ENCODE measurements around the gene STXBP5.

The STXBP5 gene

DNA sequence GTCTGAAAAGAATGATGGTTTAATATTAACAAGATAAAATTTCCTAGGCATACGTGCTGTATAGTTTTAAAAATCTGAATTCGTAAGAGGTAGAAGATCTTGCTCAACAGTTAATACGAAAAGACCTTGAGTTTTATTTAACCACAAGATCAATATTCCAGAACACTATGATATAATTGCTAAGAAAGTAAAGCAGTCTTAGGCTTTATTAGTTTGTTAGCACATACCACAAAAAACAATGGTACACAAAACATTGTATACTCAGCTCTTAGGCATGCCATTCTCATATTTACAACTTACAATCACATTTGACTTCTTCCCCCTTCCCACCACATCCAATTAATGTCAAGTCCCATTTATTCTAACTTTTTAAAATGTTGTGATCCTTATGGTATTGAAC, 24.4 kb upstream of the STXBP5 start:
- H3K36me3 ChIP-seq (ENCODE audit: control insufficient read depth, insufficient read depth, low read length) = no peaks in the 10 kb centered on the region
- H3K9me3 ChIP-seq (ENCODE audit: control insufficient read depth, low read length) = no peaks in the 10 kb centered on the region
- WGBS, 2 experiments (ENCODE audit: insufficient coverage in 2 of 2) = no CpG with 5 or more reads among the region's 3 CpGs
- H3K4me1 ChIP-seq (ENCODE audit: control insufficient read depth, insufficient read depth, low read length, poor library complexity, severe bottlenecking) = no peaks in the 10 kb centered on the region
- no peak overlapping the region for H3K27ac ChIP-seq (ENCODE audit: low read depth, low read length, severe bottlenecking)
- H3K4me3 ChIP-seq (ENCODE audit: extremely low read depth, insufficient read depth, low read length, poor library complexity, severe bottlenecking) = no peak overlapping the region

DNA sequence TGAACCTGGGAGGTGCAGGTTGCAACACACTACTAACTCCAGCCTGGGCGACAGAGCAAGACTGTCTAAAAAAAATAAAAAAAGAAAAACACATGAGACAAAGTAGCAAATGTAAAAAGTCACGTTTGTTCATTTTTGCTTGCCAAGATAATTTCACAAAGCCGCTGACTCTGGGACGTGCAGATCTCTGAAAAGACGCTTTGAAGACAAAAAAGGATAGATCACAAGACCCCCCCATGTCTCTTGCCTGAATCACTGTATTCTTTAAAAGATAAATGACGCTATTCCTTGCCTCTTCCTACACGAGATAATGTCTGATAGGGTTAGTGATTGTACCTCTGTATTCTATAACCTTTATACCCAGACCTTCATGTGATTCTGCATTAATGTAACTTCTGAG, 23.3 kb upstream of the STXBP5 start:
- Histone ChIP-seq H3K9me3 (ENCODE audit: control insufficient read depth, low read length) (no peaks in the 10 kb centered on the region), H3K4me1 (ENCODE audit: control insufficient read depth, insufficient read depth, low read length, poor library complexity, severe bottlenecking) (no peaks in the 10 kb centered on the region), H3K4me3 (ENCODE audit: extremely low read depth, insufficient read depth, low read length, poor library complexity, severe bottlenecking) (no peak overlapping the region), H3K36me3 (ENCODE audit: control insufficient read depth, insufficient read depth, low read length) (no peaks in the 10 kb centered on the region), H3K27ac (ENCODE audit: low read depth, low read length, severe bottlenecking) (no peak overlapping the region)
- 91 to 95% methylated on average over 3 to 4 of the region's 7 CpGs for WGBS, 2 experiments (ENCODE audit: insufficient coverage in 2 of 2)

DNA sequence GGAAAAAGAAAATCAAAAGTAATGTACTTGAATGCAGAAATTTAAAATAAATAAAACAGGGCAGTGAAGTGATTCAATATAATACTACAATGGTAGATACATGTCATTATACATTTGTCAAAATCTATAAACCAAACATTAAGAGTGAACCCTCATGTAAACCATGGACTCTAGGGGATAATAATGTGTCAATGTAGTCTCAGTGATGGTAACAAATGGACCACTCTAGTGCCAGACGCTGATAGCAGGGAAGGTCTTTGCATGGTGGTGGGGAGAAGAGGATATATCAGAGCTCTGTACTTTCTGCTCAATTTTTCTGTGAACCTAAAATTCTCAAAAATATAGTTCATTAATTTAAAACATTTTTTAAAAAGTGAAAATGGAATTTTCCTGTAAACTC, 19.8 kb upstream of the STXBP5 start:
- Histone ChIP-seq H3K9me3 (ENCODE audit: control insufficient read depth, low read length) (no peaks in the 10 kb centered on the region), H3K4me3 (ENCODE audit: extremely low read depth, insufficient read depth, low read length, poor library complexity, severe bottlenecking) (no peak overlapping the region), H3K36me3 (ENCODE audit: control insufficient read depth, insufficient read depth, low read length) (no peaks in the 10 kb centered on the region), H3K4me1 (ENCODE audit: control insufficient read depth, insufficient read depth, low read length, poor library complexity, severe bottlenecking) (no peaks in the 10 kb centered on the region), H3K27ac (ENCODE audit: low read depth, low read length, severe bottlenecking) (no peak overlapping the region)
- no CpG with 5 or more reads among the region's 1 CpG for WGBS, 2 experiments (ENCODE audit: insufficient coverage in 2 of 2)

DNA sequence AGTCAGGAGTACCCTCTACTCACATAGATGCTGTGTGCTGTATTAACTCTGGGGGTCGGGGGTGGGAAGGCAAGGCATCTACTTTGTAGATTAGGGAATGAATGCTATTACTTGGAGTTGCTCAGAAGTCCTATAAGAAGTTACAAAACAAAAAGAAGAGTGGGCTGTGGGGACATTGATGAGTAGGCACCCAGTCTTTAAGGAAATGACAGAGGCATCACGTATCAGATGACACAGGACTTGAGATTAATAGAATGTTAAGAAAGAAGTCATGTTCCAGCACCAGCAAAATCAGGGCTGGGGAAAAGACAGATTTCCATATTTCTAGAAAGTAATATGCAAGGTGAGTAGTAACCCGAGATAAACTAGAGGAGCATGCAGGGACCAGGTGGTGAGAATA, 19.0 kb upstream of the STXBP5 start:
- Histone ChIP-seq H3K9me3 (ENCODE audit: control insufficient read depth, low read length) (no peaks in the 10 kb centered on the region), H3K27ac (ENCODE audit: low read depth, low read length, severe bottlenecking) (no peak overlapping the region), H3K4me1 (ENCODE audit: control insufficient read depth, insufficient read depth, low read length, poor library complexity, severe bottlenecking) (no peaks in the 10 kb centered on the region), H3K36me3 (ENCODE audit: control insufficient read depth, insufficient read depth, low read length) (no peaks in the 10 kb centered on the region), H3K4me3 (ENCODE audit: extremely low read depth, insufficient read depth, low read length, poor library complexity, severe bottlenecking) (no peak overlapping the region)
- 63 to 93% methylated on average over 2 to 3 of the region's 3 CpGs for WGBS, 2 experiments (ENCODE audit: insufficient coverage in 2 of 2)

DNA sequence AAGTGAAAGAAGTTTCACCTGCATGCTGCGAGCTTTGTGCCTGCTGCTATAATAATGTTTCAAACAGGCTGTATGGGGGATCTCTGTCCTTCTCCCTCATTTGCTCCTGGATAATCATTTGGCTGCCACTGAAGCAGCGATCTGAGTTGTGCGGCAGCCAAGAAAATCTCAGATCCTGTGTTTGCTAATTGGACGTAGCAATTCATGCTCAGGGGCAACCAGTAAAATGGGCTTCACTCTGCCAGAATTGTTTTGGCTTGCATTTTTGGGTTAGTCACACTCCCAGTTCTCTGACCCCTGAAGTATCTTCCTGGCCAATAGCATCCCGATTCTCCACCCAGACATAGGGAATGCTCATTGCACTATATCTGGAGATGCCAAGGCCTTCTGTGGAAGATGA, 13.7 kb upstream of the STXBP5 start:
- Histone ChIP-seq H3K36me3 (ENCODE audit: control insufficient read depth, insufficient read depth, low read length) (no peaks in the 10 kb centered on the region), H3K27ac (ENCODE audit: low read depth, low read length, severe bottlenecking) (no peak overlapping the region), H3K4me3 (ENCODE audit: extremely low read depth, insufficient read depth, low read length, poor library complexity, severe bottlenecking) (no peak overlapping the region), H3K9me3 (ENCODE audit: control insufficient read depth, low read length) (no peaks in the 10 kb centered on the region), H3K4me1 (ENCODE audit: control insufficient read depth, insufficient read depth, low read length, poor library complexity, severe bottlenecking) (no peaks in the 10 kb centered on the region)
- WGBS, 2 experiments (ENCODE audit: insufficient coverage in 2 of 2) = 90 to 100% methylated on average over 3 of the region's 5 CpGs

DNA sequence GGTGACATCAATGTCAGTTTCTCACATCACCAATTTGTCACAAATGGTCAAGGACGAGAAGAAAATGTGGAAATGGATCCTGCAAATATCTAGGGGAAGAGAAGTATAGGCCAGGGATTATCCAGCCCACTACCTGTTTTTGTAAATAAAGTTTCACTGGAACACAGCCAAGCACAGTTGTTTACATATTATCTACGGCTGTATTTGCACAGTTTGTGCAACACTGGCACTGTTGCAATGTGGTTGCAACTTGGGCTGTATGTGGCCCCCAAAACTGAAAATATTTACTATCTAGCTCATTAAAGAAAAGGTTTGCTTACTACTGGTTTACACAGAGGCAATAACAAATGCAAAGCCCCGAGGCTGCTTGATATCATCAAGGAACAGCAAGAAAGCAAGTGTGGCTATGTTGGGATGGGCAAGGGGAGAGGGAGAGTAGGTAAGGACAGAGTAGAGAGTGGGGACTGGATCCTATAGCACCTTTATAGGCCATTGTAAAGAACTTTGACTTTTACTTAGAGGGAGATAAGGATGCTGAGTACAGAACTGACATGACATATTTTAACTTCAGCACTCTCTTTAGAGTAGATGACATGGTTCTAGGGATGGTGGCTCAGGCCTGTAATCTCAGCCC, 11.8 kb upstream of the STXBP5 start:
- Histone ChIP-seq H3K4me1 (ENCODE audit: control insufficient read depth, insufficient read depth, low read length, poor library complexity, severe bottlenecking) (no peaks in the 10 kb centered on the region), H3K36me3 (ENCODE audit: control insufficient read depth, insufficient read depth, low read length) (no peaks in the 10 kb centered on the region)
- 90 to 92% methylated on average over 2 to 3 of the region's 3 CpGs for WGBS, 2 experiments (ENCODE audit: insufficient coverage in 2 of 2)

DNA sequence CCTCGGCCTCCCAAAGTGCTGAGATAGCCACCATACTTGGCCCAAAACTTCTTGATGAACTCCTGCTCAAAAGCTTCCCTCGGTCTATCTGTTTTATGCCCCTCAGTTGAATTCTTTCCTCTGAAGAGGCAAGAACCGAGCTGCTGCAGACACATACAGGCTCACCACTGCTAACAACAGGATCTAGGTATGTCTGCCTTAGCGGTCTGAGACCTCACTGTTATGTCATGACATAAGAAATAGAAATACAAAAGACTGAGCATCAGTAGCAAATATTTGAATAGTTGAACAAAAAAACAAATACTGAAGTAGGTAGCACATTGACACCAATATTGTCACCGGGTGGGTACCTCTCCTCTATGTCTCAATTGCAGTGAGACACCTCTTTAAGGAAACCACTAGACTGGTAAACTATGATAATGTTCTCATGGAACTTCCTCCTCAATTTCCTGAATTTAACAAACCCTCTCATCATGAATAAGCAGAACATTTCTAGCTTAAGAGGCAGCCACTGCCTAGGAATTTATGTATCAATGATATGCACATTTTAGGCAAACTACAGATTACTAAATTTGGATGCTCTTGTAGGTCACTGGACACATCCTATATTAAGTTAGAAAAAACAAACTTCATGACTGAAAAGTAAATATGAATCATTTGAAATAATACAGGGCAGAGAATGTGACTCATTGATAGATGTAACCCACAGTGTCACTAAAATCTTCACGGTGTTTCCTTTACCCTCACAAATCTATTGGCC, 9.4 kb upstream of the STXBP5 start:
- Histone ChIP-seq H3K4me3 (ENCODE audit: extremely low read depth, insufficient read depth, low read length, poor library complexity, severe bottlenecking) (no peak overlapping the region), H3K36me3 (ENCODE audit: control insufficient read depth, insufficient read depth, low read length) (no peaks in the 10 kb centered on the region), H3K27ac (ENCODE audit: low read depth, low read length, severe bottlenecking) (no peak overlapping the region), H3K4me1 (ENCODE audit: control insufficient read depth, insufficient read depth, low read length, poor library complexity, severe bottlenecking) (no peaks in the 10 kb centered on the region), H3K9me3 (ENCODE audit: control insufficient read depth, low read length) (no peaks in the 10 kb centered on the region)
- 90 to 92% methylated on average over 3 of the region's 6 CpGs for WGBS, 2 experiments (ENCODE audit: insufficient coverage in 2 of 2)

More for the DNA sequence above, 11.8 kb upstream of the STXBP5 start:
- Histone ChIP-seq H3K9me3 (ENCODE audit: control insufficient read depth, low read length) (no peaks in the 10 kb centered on the region), H3K4me3 (ENCODE audit: extremely low read depth, insufficient read depth, low read length, poor library complexity, severe bottlenecking) (no peak overlapping the region), H3K27ac (ENCODE audit: low read depth, low read length, severe bottlenecking) (no peak overlapping the region)

DNA sequence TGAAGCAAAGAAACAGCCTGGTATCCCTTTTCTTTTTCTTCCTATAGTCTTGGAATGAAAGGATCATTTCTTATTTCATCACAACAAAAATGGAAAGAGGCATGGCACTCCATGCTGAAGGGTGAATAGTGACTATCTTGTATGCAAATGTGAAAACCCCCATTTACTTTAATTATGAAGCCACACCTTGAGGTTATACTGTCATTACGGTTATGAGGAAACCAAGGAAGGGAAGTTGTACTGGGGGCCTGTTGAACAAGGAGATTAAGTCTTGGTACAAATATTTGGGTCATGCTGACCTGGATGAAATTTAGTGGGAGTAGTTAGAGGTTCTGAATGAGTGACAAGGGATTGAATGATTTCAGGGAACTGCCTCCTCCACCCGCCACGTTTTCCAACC, 8.7 kb upstream of the STXBP5 start:
- 89 to 97% methylated on average over 3 of the region's 3 CpGs for WGBS, 2 experiments (ENCODE audit: insufficient coverage in 2 of 2)
- Histone ChIP-seq H3K36me3 (ENCODE audit: control insufficient read depth, insufficient read depth, low read length) (no peaks in the 10 kb centered on the region), H3K4me1 (ENCODE audit: control insufficient read depth, insufficient read depth, low read length, poor library complexity, severe bottlenecking) (no peaks in the 10 kb centered on the region), H3K27ac (ENCODE audit: low read depth, low read length, severe bottlenecking) (no peak overlapping the region), H3K9me3 (ENCODE audit: control insufficient read depth, low read length) (no peaks in the 10 kb centered on the region), H3K4me3 (ENCODE audit: extremely low read depth, insufficient read depth, low read length, poor library complexity, severe bottlenecking) (no peak overlapping the region)

DNA sequence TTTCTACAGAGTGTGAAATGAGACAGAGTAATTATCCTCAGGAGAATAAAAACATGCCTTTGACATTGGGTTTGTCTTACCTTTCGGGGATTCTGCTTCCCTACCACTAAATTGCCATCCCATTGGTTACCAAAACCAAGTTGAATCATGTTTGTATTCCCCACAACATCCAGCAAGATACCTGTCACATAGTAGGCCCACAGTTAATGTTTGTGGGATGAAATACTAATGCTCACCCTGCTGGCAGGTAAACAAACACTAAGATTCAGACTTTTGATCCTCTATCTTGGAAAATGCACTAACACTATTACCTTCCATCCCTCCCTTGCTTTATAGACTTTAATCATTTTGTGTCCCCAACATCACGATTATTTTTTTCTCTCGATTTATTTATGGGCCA, 8.2 kb upstream of the STXBP5 start:
- H3K27ac ChIP-seq (ENCODE audit: low read depth, low read length, severe bottlenecking) = no peak overlapping the region
- WGBS, 2 experiments (ENCODE audit: insufficient coverage in 2 of 2) = 89 to 100% methylated on average over 1 of the region's 3 CpGs
- H3K9me3 ChIP-seq (ENCODE audit: control insufficient read depth, low read length) = no peaks in the 10 kb centered on the region
- H3K4me3 ChIP-seq (ENCODE audit: extremely low read depth, insufficient read depth, low read length, poor library complexity, severe bottlenecking) = no peak overlapping the region
- H3K36me3 ChIP-seq (ENCODE audit: control insufficient read depth, insufficient read depth, low read length) = no peaks in the 10 kb centered on the region
- H3K4me1 ChIP-seq (ENCODE audit: control insufficient read depth, insufficient read depth, low read length, poor library complexity, severe bottlenecking) = no peaks in the 10 kb centered on the region

DNA sequence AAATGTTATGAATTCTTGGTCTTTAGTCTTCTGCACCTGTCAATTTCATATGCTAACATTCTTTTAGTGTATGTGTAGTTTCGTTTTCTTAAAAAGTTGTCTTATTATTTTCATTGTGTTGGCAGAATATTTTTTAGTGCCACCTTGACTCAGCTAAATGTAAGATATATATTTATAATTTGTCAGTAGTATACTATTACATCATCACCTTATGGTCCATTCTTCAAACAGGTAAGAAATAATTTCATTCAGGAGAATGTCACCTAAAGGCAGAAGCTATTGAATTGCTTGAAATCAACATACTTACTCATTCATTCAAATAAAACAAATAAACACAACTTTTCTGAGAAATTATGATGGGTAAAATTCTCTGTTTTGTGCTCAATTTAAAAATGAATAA, 3.5 kb upstream of the STXBP5 start:
- no peaks in the 10 kb centered on the region for H3K9me3 ChIP-seq (ENCODE audit: control insufficient read depth, low read length)
- WGBS, 2 experiments (ENCODE audit: insufficient coverage in 2 of 2) = no CpG with 5 or more reads among the region's 1 CpG
- H3K4me1 ChIP-seq (ENCODE audit: control insufficient read depth, insufficient read depth, low read length, poor library complexity, severe bottlenecking) = no peaks in the 10 kb centered on the region
- H3K27ac ChIP-seq (ENCODE audit: low read depth, low read length, severe bottlenecking) = no peak overlapping the region
- H3K4me3 ChIP-seq (ENCODE audit: extremely low read depth, insufficient read depth, low read length, poor library complexity, severe bottlenecking) = no peak overlapping the region
- H3K36me3 ChIP-seq (ENCODE audit: control insufficient read depth, insufficient read depth, low read length) = no peaks in the 10 kb centered on the region

DNA sequence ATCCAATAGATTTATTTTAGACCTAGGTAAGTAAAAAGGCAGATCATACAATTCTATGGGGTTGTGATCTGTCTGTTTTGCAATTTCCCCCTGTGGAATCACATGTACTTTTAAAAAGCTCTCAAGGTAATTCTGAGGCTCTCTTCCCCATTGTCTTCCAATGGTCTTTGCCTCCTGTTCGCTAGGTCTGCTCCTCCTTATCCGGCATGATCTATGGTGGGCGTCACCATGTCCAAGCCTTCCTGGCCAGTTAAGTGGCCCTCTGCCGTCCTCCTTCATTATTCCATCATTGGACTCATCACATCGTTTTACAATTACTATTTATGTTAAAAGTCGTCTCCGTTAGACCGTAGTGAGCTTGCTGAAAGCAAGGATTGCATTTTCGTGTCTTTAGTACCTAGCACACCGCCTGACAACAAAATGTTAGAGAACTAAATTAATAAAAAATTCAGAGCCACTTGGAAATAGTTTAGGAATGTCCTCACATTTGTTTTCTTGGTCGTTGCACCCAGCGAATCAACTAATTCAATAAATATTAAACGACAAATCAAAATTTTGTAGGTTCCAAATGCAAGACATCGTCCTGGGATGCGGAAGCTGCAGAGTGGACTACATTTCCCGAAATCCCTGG, 2.2 kb upstream of the STXBP5 start:
- H3K4me3 ChIP-seq (ENCODE audit: extremely low read depth, insufficient read depth, low read length, poor library complexity, severe bottlenecking) = peak overlapping the region; percentile 71
- no peaks in the 10 kb centered on the region for H3K4me1 ChIP-seq (ENCODE audit: control insufficient read depth, insufficient read depth, low read length, poor library complexity, severe bottlenecking)
- 38 to 55% methylated on average over 5 to 10 of the region's 16 CpGs for WGBS, 2 experiments (ENCODE audit: insufficient coverage in 2 of 2)
- H3K36me3 ChIP-seq (ENCODE audit: control insufficient read depth, insufficient read depth, low read length) = no peaks in the 10 kb centered on the region
- H3K27ac ChIP-seq (ENCODE audit: low read depth, low read length, severe bottlenecking) = no peak overlapping the region
- H3K9me3 ChIP-seq (ENCODE audit: control insufficient read depth, low read length) = no peaks in the 10 kb centered on the region

All from mesodermal cell (in vitro differentiated cells).